Spleen (tissue), 7 donors: ENCODE results near the gene MOB3A.

ENCODE experiments used
- POLR2A ChIP-seq, 3 donors: fragments of 450-650 bp; IDR thresholded peaks; one replicate each; pipeline ENCODE4 v1.5.1; 2017; ENCODE audit warnings: antibody characterized with exemption in 3 of 3, mild to moderate bottlenecking in 1 of 3
- POLR2AphosphoS5 ChIP-seq, 3 donors: sonication (generic); formaldehyde crosslinking; IDR thresholded peaks; one replicate each; pipeline ENCODE4 v1.5.1; 2017; ENCODE audit warnings: antibody characterized with exemption in 3 of 3
- TF ChIP-seq, protein P1 (sequence below), 11 experiments: fragments of 200-600 bp in 7 of 11; fragments of 450-650 bp in 4 of 11; sonication (generic) in 4 of 11; IDR thresholded peaks in 8 of 11; conservative IDR thresholded peaks in 3 of 11; 1 replicate in 7 of 11; 2 replicates in 4 of 11; pipeline versions ENCODE4 v1.4.0 to v1.8.0; 2016 to 2021; ENCODE audit warnings: antibody characterized with exemption in 11 of 11, inconsistent platforms in 4 of 11, mild to moderate bottlenecking in 1 of 11
- donor health status: DM: no; HTN: no; CAD: no; lungs with moderate emphysema.
- donor health status: DM: no; HTN: no; CAD: no.
- donor health status: DM: no; HTN: no; CAD: no.

GRCh38 chr19:2117215-2117960 lies 21.3 kb upstream of the MOB3A start:
- TF ChIP-seq, protein P1, sequence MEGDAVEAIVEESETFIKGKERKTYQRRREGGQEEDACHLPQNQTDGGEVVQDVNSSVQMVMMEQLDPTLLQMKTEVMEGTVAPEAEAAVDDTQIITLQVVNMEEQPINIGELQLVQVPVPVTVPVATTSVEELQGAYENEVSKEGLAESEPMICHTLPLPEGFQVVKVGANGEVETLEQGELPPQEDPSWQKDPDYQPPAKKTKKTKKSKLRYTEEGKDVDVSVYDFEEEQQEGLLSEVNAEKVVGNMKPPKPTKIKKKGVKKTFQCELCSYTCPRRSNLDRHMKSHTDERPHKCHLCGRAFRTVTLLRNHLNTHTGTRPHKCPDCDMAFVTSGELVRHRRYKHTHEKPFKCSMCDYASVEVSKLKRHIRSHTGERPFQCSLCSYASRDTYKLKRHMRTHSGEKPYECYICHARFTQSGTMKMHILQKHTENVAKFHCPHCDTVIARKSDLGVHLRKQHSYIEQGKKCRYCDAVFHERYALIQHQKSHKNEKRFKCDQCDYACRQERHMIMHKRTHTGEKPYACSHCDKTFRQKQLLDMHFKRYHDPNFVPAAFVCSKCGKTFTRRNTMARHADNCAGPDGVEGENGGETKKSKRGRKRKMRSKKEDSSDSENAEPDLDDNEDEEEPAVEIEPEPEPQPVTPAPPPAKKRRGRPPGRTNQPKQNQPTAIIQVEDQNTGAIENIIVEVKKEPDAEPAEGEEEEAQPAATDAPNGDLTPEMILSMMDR (IDR thresholded peaks at IDR 0.05 in 8 of 11, conservative IDR thresholded peaks at IDR 0.05 in 3 of 11) = no peak
- TF ChIP-seq POLR2A (IDR thresholded peaks at IDR 0.05) (no peak), POLR2AphosphoS5 (IDR thresholded peaks at IDR 0.05) (peak in 2 of 3 donors; percentile 14 to 56)
